ENCODE data around the gene SFXN5. TPM values are rescaled to one million over a fixed set of nuclear protein-coding genes. Genes with fewer than 3 reads are reported as not detected.

SFXN5 gene
- total and polyA plus RNA-seq, 2 of the 4 experiments (the other 2 are of a cell fraction), result 8.6 to 17.0 TPM

DNA sequence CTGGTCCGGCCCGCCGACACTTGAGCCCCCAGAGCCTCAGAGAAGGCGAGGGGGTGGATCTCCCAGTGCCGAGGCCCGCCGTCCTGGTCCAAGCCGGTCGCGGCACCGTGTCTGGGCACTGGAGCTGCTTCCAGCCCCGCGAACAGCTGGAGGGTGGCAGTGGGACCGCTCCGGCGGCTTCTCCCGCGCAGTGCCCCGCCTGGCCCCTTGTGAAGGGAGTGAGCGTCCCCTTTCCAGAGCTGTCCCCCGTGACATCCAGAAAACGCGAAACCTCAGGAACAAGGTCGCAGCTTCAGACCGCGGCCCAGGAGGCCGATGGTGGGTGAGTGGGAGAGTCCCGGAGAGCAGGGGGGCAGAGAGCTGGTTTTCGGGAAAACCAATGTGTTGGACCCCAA, 154.8 kb downstream of the SFXN5 start:
- no peak for TF ChIP-seq RAD21 (IDR thresholded peaks at IDR 0.05; ENCODE audit: low read length)
- no peak for TF ChIP-seq CEBPB (IDR thresholded peaks at IDR 0.05; ENCODE audit: low read depth, low read length)
- TF ChIP-seq SMC3 (IDR thresholded peaks at IDR 0.05; ENCODE audit: low read depth, low read length), result no peak
- TF ChIP-seq RFX5 (IDR thresholded peaks at IDR 0.05; ENCODE audit: low read depth, low read length), result no peak
- no peak overlapping the region for H2BK120ac ChIP-seq (ENCODE audit: low read depth, low read length)
- H2AK5ac ChIP-seq (ENCODE audit: low read depth, low read length), result no peak overlapping the region
- no peak overlapping the region for H3K18ac ChIP-seq (ENCODE audit: low read depth, low read length)
- no peaks in the 10 kb centered on the region for H3K9me1 ChIP-seq (ENCODE audit: insufficient read depth, low read length)
- no peak overlapping the region for H2BK5ac ChIP-seq (ENCODE audit: low read depth, low read length, poor library complexity, severe bottlenecking)
- no peak for DNase-seq
- no peak overlapping the region for H4K8ac ChIP-seq (ENCODE audit: low read depth in 2 of 2, low read length in 2 of 2)
- no peak overlapping the region for H3K56ac ChIP-seq (ENCODE audit: extremely low read depth, insufficient read depth, low read length)
- H2BK15ac ChIP-seq (ENCODE audit: low read depth, low read length), result no peak overlapping the region
- 4% methylated on average over 12 of the region's 29 CpGs; no CpG with 5 or more reads in 1 of the 2 experiments for WGBS, 2 experiments (ENCODE audit: extremely low coverage in 2 of 2, insufficient read length in 1 of 2)
- POLR2A ChIA-PET (ENCODE audit: unreplicated experiment), result no interaction called here
- H3K23ac ChIP-seq (ENCODE audit: low read depth, low read length), result peak overlapping the region; percentile 64; the same call in 1 of the 2 replicates
- in situ Hi-C loops (cut with MboI; ENCODE audit: low sequenced_read_pairs) (no loop called here), dilution Hi-C loops (cut with HindIII; ENCODE audit: low sequenced_read_pairs, unreplicated experiment) (no loop called here), intact Hi-C loops (cut with micrococcal nuclease) (no loop called here)
- no peak overlapping the region for H2BK20ac ChIP-seq (ENCODE audit: low read depth, low read length)
- H3K79me1 ChIP-seq (ENCODE audit: low read depth in 1 of 2, low read length in 2 of 2), result no peaks in the 10 kb centered on the region
- H3K9ac ChIP-seq (ENCODE audit: low read depth, low read length), result no peak overlapping the region
- H3K4me3 ChIP-seq (ENCODE audit: insufficient read depth, low read depth, low read length), result no peak overlapping the region
- H3K36me3 ChIP-seq (ENCODE audit: control insufficient read depth, insufficient read depth, low read length), result no peaks in the 10 kb centered on the region
- H3K4me2 ChIP-seq (ENCODE audit: low read depth, low read length), result no peak overlapping the region; the same call in 1 of the 2 replicates
- H3K4me1 ChIP-seq (ENCODE audit: control insufficient read depth, insufficient read depth, low read length), result peaks cover 2% of the 10 kb centered on the region; the same call in 1 of the 2 replicates
- ATAC-seq (ENCODE audit: low read depth), result no peak
- peaks cover 19% of the 10 kb centered on the region for H3K9me3 ChIP-seq (ENCODE audit: control insufficient read depth, insufficient read depth, low read length)
- H4K91ac ChIP-seq (ENCODE audit: insufficient read depth, low read depth, low read length), result no peak overlapping the region
- BruUV-seq (replicated peaks), result no TSS peak
- H4K20me1 ChIP-seq (ENCODE audit: insufficient read depth, low read length), result peaks cover 54% of the 10 kb centered on the region
- H3K4ac ChIP-seq (ENCODE audit: low read depth, low read length), result no peak overlapping the region
- H3K27me3 ChIP-seq (ENCODE audit: control insufficient read depth, insufficient read depth, low read length), result peaks cover 90% of the 10 kb centered on the region
- peak overlapping the region; percentile 54 for H2AFZ ChIP-seq (replicated peaks; ENCODE audit: low read length, poor library complexity)
- no peak overlapping the region for H3K14ac ChIP-seq (replicated peaks; ENCODE audit: low read depth, low read length)
- no peak overlapping the region for H4K5ac ChIP-seq (ENCODE audit: low read depth, low read length)
- no peak overlapping the region for H3K27ac ChIP-seq (ENCODE audit: insufficient read depth, low read length)
- H2AK9ac ChIP-seq (replicated peaks; ENCODE audit: low read depth, low read length, poor library complexity), result no peak overlapping the region
- CTCF ChIA-PET, result no interaction called here

Measured in IMR-90 (cell line).